ENCODE data around the gene ERCC6L2. TPM values are rescaled to one million over a fixed set of nuclear protein-coding genes. Genes with fewer than 3 reads are reported as not detected.

ERCC6L2 gene
- total RNA-seq, 1 donor from 2014 or later = 21.7 TPM

GRCh38 chr9:95939472-95939871, 64.0 kb downstream of the ERCC6L2 start:
- Histone ChIP-seq H3K4me1 (no peaks in the 10 kb centered on the region), H3K4me3 (no peak overlapping the region), H3K27ac (replicated peaks) (no peak overlapping the region), H3K9me3 (replicated peaks) (peaks cover 28% of the 10 kb centered on the region), H3K36me3 (peaks cover 86% of the 10 kb centered on the region), H3K27me3 (ENCODE audit: low read depth) (no peaks in the 10 kb centered on the region)
- DNase-seq = no peak
- intact Hi-C loops (cut with micrococcal nuclease) = no loop called here
- TF ChIP-seq CTCF (IDR thresholded peaks at IDR 0.05; ENCODE audit: borderline replicate concordance) = no peak

DNA sequence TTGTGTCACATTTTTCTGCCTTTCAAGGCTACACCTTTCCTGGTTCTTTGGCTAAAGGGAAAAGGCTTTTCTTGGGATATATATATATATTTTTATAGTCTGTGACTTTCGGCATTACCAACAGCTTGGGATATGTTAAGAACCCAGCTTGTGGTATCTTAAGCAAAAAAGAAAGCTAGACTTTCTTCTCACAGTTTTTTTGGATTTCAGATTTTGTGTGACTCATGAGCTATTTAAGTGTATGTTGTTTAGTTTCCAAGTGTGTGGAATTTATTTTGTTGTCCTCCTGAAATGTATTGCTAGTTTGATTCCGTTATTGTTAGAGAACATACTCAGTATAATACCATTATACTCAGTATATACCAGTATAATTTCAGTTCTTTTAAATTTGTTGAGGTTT, 64.8 kb downstream of the ERCC6L2 start:
- TF ChIP-seq CTCF (IDR thresholded peaks at IDR 0.05; ENCODE audit: borderline replicate concordance) = no peak
- Histone ChIP-seq H3K9me3 (replicated peaks) (peaks cover 28% of the 10 kb centered on the region), H3K4me1 (no peaks in the 10 kb centered on the region), H3K27ac (replicated peaks) (no peak overlapping the region), H3K4me3 (no peak overlapping the region), H3K36me3 (peaks cover 82% of the 10 kb centered on the region), H3K27me3 (ENCODE audit: low read depth) (no peaks in the 10 kb centered on the region)
- no peak for DNase-seq
- intact Hi-C loops (cut with micrococcal nuclease) = no loop called here

DNA sequence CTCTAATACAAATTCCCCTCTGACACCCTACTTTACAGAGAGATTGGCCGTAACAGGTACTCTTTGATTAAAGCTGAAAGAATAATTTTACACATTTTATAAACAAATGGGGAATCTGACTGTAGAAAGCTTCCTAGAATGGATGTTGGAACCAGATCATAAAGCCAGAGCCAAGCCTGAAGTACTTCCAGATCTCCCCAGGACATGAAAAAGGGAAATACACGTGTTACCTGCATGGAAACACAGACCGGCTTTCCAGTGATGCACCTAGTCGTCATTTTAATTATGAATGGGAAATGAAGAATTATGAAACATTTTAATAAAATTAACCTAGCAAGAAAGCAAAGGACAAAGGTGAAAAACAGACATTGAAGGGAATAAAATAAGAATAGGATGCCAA, 66.5 kb downstream of the ERCC6L2 start:
- no peak for DNase-seq
- TF ChIP-seq CTCF (IDR thresholded peaks at IDR 0.05; ENCODE audit: borderline replicate concordance) = no peak
- Histone ChIP-seq H3K4me1 (no peaks in the 10 kb centered on the region), H3K4me3 (no peak overlapping the region), H3K27me3 (ENCODE audit: low read depth) (no peaks in the 10 kb centered on the region), H3K36me3 (peaks cover 78% of the 10 kb centered on the region), H3K9me3 (replicated peaks) (peaks cover 23% of the 10 kb centered on the region), H3K27ac (replicated peaks) (no peak overlapping the region)
- intact Hi-C loops (cut with micrococcal nuclease) = no loop called here

DNA sequence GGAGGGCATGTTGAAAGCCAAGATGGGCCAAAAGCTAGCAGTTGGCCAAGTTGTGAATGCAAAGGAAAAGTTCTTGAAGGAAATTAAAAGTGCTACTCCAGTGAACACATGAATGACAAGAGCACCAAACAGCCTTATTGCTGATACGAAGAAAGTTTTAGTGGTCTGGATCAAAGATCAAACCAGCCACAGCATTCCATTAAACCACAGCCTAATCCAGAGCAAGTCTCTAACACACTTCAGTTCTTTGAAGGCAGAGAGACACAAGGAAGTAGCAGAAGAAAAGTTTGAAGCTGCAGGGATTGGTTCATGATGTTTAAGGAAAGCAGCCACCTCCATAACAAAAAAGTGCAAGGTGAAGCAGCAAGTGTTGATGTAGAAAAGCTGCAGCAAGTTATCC, 71.6 kb downstream of the ERCC6L2 start:
- Histone ChIP-seq H3K4me3 (no peak overlapping the region), H3K4me1 (no peaks in the 10 kb centered on the region), H3K36me3 (peaks cover 70% of the 10 kb centered on the region), H3K27ac (replicated peaks) (no peak overlapping the region), H3K9me3 (replicated peaks) (peaks cover 10% of the 10 kb centered on the region), H3K27me3 (ENCODE audit: low read depth) (no peaks in the 10 kb centered on the region)
- intact Hi-C loops (cut with micrococcal nuclease) = no loop called here
- TF ChIP-seq CTCF (IDR thresholded peaks at IDR 0.05; ENCODE audit: borderline replicate concordance) = no peak
- DNase-seq = no peak

- no peak for DNase-seq
- H3K36me3 ChIP-seq = peaks cover 64% of the 10 kb centered on the region
- TF ChIP-seq CTCF (IDR thresholded peaks at IDR 0.05; ENCODE audit: borderline replicate concordance) = no peak
- H3K4me1 ChIP-seq = no peaks in the 10 kb centered on the region
- H3K9me3 ChIP-seq (replicated peaks) = peaks cover 13% of the 10 kb centered on the region
- H3K27me3 ChIP-seq (ENCODE audit: low read depth) = no peaks in the 10 kb centered on the region
- H3K27ac ChIP-seq (replicated peaks) = no peak overlapping the region
- H3K4me3 ChIP-seq = no peak overlapping the region
- intact Hi-C loops (cut with micrococcal nuclease) = no loop called here
Observed at GRCh38 chr9:95952471-95952870, 77.0 kb downstream of the ERCC6L2 start.

GRCh38 chr9:95953986-95954385, 78.5 kb downstream of the ERCC6L2 start:
- H3K36me3 ChIP-seq = peaks cover 63% of the 10 kb centered on the region
- H3K4me1 ChIP-seq = no peaks in the 10 kb centered on the region
- no peak for TF ChIP-seq CTCF (IDR thresholded peaks at IDR 0.05; ENCODE audit: borderline replicate concordance)
- no peak overlapping the region for H3K27ac ChIP-seq (replicated peaks)
- intact Hi-C loops (cut with micrococcal nuclease) = no loop called here
- peaks cover 15% of the 10 kb centered on the region for H3K9me3 ChIP-seq (replicated peaks)
- H3K4me3 ChIP-seq = no peak overlapping the region
- H3K27me3 ChIP-seq (ENCODE audit: low read depth) = no peaks in the 10 kb centered on the region
- no peak for DNase-seq

Measured in left ventricle myocardium inferior (tissue), 1 donor.